GM21717 (cell line): ENCODE data around the gene SESN2.
"Not testable (repeated sequence)": the region's sequence is repeated elsewhere in the genome, so short reads cannot be mapped to it uniquely, and the experiment has no call there.

ENCODE experiments used
- ATAC-seq: cut with Tn5 transposase; IDR thresholded peaks from one replicate; pipeline ENCODE4 v1.9.1; 2021; ENCODE audit warnings: mild to moderate bottlenecking, moderate library complexity; ENCODE audit not compliant: unreplicated experiment

SESN2 gene

GRCh38 chr1:28326515-28326914, 67.2 kb downstream of the SESN2 start:
- no peak for ATAC-seq

GRCh38 chr1:28326984-28327383, 67.7 kb downstream of the SESN2 start:
- ATAC-seq, result no peak

GRCh38 chr1:28327431-28327830, 68.1 kb downstream of the SESN2 start:
- not testable (repeated sequence) for ATAC-seq

GRCh38 chr1:28328228-28328648, 68.9 kb downstream of the SESN2 start:
- no peak for ATAC-seq

GRCh38 chr1:28329395-28330153, 70.3 kb downstream of the SESN2 start:
- no peak for ATAC-seq
